CD4-positive, alpha-beta T cell (primary cell): ENCODE measurements around the gene METRNL. TPM values are rescaled to one million over a fixed set of nuclear protein-coding genes. Genes with fewer than 3 reads are reported as not detected.

Experiments used
- ATAC-seq: fragments of 200-7000 bp; cut with Tn5 transposase; one replicate; pipeline ENCODE4 v1.10.0; 2022; ENCODE audit warnings: mild to moderate bottlenecking; ENCODE audit not compliant: poor library complexity
- CTCF ChIA-PET: fragments of 350-600 bp; sonication (Branson Sonifier 250); formaldehyde crosslinking; loops from one replicate; lab custom pipeline; 2021; ENCODE audit warnings: antibody characterized with exemption, inconsistent platforms; lab: Charles Lee
- POLR2A ChIA-PET: fragments of 350-600 bp; sonication (Branson Sonifier 250); formaldehyde crosslinking; loops from one replicate; lab custom pipeline; 2021; ENCODE audit warnings: antibody characterized with exemption, inconsistent platforms; lab: Charles Lee
- DNase-seq, 14 experiments: peaks; one replicate each; pipeline ENCODE4 v3.0.0-alpha.2; 2013 to 2020; ENCODE audit warnings: mixed read lengths in 2 of 14
- H3K27ac ChIP-seq, 2 donors: one replicate each; pipeline versions ENCODE4 v1.5.1 to v1.7.0; 2013; ENCODE audit warnings: low read length in 2 of 2, low read depth in 1 of 2, mild to moderate bottlenecking in 1 of 2
- H3K27me3 ChIP-seq, 2 experiments: 1 replicate in 1 of 2; 2 replicates in 1 of 2; pipeline versions ENCODE4 v1.6.1 to v1.7.0; 2013; ENCODE audit warnings: low read length in 2 of 2, control low read depth in 1 of 2, mild to moderate bottlenecking in 1 of 2, moderate library complexity in 1 of 2; ENCODE audit not compliant: insufficient read depth in 2 of 2, control insufficient read depth in 1 of 2
- H3K36me3 ChIP-seq: one replicate; pipeline ENCODE4 v1.6.1; 2013; ENCODE audit warnings: low read length, control low read depth; ENCODE audit not compliant: insufficient read depth
- H3K4me1 ChIP-seq: one replicate; pipeline ENCODE4 v1.6.1; 2013; ENCODE audit warnings: low read length, control low read depth; ENCODE audit not compliant: insufficient read depth
- H3K4me3 ChIP-seq: one replicate; pipeline ENCODE4 v1.5.1; 2013; ENCODE audit warnings: mild to moderate bottlenecking, low read length, moderate library complexity
- H3K9me3 ChIP-seq, 2 experiments: 1 replicate in 1 of 2; 2 replicates in 1 of 2; pipeline versions ENCODE4 v1.6.1 to v1.7.0; 2013; ENCODE audit warnings: low read length in 2 of 2, mild to moderate bottlenecking in 2 of 2, control low read depth in 1 of 2, moderate library complexity in 1 of 2; ENCODE audit not compliant: control insufficient read depth in 1 of 2, insufficient read depth in 1 of 2
- H3K27ac Mint-ChIP-seq: one replicate; pipeline ENCODE4 v1.8.0; 2020; ENCODE audit warnings: mixed read lengths
- H3K27me3 Mint-ChIP-seq: one replicate; pipeline ENCODE4 v1.8.0; 2021; ENCODE audit warnings: mixed read lengths
- H3K36me3 Mint-ChIP-seq: one replicate; pipeline ENCODE4 v1.8.0; 2021; ENCODE audit warnings: low read depth, mixed read lengths
- H3K4me1 Mint-ChIP-seq: one replicate; pipeline ENCODE4 v1.8.0; 2021; ENCODE audit warnings: low read depth, mixed read lengths
- H3K4me3 Mint-ChIP-seq: one replicate; pipeline ENCODE4 v1.8.0; 2020; ENCODE audit warnings: mild to moderate bottlenecking, mixed read lengths
- H3K9me3 Mint-ChIP-seq: one replicate; pipeline ENCODE4 v1.8.0; 2020; ENCODE audit warnings: mixed read lengths
- intact Hi-C, 2 experiments: fragments of 100-400 bp; cut with DNase I in 1 of 2; cut with micrococcal nuclease in 1 of 2; formaldehyde crosslinking; loops; one replicate each; pipeline versions ENCODE4 v1.15.1 to v1.9.0; 2023 to 2025; cut with DNase I, micrococcal nuclease
- total RNA-seq, 174 experiments: library from RNA in 2 of 174; stranded (reverse) in 2 of 174; gene quantifications; one replicate each; pipeline ENCODE4 v1.2.3 and lab custom pipeline; 2021 to 2026
- TF ChIP-seq, protein P1 (sequence below): fragments of 200-600 bp; IDR thresholded peaks from one replicate; pipeline ENCODE4 v1.8.0; 2022; ENCODE audit warnings: antibody characterized with exemption, mild to moderate bottlenecking

METRNL gene
- total RNA-seq, 2 experiments from 2014 or later: 24.5 to 26.9 TPM

DNA sequence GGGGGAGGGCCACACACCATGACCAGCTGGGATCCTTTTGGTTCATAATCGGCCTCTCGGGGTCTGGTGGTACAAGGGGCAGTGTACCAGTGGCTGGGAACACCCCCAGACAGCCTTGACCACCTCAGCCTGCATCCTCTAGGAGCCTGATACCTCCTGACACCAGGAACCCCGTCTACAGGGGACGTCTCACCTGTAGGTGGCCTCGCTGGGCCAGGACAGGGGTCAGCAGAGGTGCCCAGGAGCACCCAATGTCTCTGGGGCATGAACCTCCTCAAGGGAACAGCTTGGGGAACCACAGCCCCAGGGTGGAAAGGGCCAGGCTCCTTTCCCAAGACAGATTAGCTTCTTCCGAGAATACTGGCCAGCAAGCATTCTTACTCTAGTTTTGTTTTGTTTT, 2.5 kb upstream of the METRNL start:
- Mint-ChIP-seq H3K36me3 (no peaks in the 10 kb centered on the region), H3K4me3 (peak overlapping the region; percentile 79), H3K9me3 (no peaks in the 10 kb centered on the region), H3K27me3 (peaks cover 17% of the 10 kb centered on the region), H3K4me1 (peaks cover 4% of the 10 kb centered on the region), H3K27ac (no peak overlapping the region)
- intact Hi-C loops: no loop called here
- Histone ChIP-seq H3K9me3 (no peaks in the 10 kb centered on the region), H3K36me3 (no peaks in the 10 kb centered on the region), H3K27ac (no peak overlapping the region), H3K4me3 (no peak overlapping the region), H3K27me3 (peaks cover 10 to 12% of the 10 kb centered on the region in 2 experiments), H3K4me1 (peaks cover 23% of the 10 kb centered on the region)
- ChIA-PET POLR2A (no interaction called here), CTCF (no interaction called here)
- DNase-seq (no peak), ATAC-seq (no peak)
- TF ChIP-seq, protein P1, sequence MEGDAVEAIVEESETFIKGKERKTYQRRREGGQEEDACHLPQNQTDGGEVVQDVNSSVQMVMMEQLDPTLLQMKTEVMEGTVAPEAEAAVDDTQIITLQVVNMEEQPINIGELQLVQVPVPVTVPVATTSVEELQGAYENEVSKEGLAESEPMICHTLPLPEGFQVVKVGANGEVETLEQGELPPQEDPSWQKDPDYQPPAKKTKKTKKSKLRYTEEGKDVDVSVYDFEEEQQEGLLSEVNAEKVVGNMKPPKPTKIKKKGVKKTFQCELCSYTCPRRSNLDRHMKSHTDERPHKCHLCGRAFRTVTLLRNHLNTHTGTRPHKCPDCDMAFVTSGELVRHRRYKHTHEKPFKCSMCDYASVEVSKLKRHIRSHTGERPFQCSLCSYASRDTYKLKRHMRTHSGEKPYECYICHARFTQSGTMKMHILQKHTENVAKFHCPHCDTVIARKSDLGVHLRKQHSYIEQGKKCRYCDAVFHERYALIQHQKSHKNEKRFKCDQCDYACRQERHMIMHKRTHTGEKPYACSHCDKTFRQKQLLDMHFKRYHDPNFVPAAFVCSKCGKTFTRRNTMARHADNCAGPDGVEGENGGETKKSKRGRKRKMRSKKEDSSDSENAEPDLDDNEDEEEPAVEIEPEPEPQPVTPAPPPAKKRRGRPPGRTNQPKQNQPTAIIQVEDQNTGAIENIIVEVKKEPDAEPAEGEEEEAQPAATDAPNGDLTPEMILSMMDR: no peak

DNA sequence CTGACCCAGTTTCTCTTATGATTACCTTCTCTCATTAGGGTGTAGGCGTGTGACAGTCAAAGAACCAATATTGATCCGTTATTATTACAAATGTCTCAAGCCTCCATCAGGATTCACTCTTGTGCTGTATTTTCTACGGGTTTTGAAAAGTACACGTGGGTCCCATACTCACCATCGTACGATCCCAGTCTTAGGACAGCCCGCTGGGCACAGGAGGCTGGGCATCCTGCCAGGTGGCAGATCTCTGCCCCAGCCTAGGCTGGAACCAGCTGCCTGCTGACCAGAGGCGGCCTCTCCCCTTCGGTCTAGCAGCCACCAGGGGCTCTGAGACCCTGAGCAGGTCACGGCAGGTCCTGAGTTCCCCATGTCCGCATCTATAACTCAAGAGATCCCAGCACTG, 2.0 kb upstream of the METRNL start:
- H3K27me3 Mint-ChIP-seq: peaks cover 22% of the 10 kb centered on the region
- ChIA-PET CTCF (no interaction called here), POLR2A (no interaction called here)
- Histone ChIP-seq H3K4me3 (no peak overlapping the region), H3K4me1 (peaks cover 24% of the 10 kb centered on the region), H3K9me3 (no peaks in the 10 kb centered on the region), H3K36me3 (no peaks in the 10 kb centered on the region), H3K27ac (no peak overlapping the region), H3K27me3 (peaks cover 10 to 12% of the 10 kb centered on the region in 2 experiments)
- H3K9me3 Mint-ChIP-seq: no peaks in the 10 kb centered on the region
- TF ChIP-seq, protein P1: no peak
- H3K4me3 Mint-ChIP-seq: peak overlapping the region; percentile 79
- DNase-seq (no peak), ATAC-seq (no peak)
- H3K4me1 Mint-ChIP-seq: no peaks in the 10 kb centered on the region
- no peak overlapping the region for H3K27ac Mint-ChIP-seq
- no peaks in the 10 kb centered on the region for H3K36me3 Mint-ChIP-seq
- intact Hi-C loops: no loop called here

DNA sequence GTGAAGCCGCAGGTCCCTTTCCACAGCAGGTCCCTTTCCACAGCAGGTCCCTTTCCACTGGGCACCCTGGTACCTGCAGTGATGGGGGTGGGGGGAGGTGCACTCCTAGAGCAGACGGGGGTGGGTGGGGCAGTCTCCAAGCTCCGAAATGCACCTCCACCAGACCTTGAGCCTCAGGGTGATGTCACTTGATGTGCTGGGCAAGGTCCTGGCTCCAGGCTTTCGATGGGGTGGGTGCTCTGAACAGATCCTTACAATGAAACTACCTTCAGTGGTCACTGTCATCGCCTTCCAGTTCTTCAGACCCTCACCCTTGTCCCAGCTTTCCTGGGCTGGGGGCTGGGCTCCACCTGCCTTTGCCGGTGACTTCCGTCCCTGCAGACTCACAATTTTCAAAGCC, 1.5 kb upstream of the METRNL start:
- Histone ChIP-seq H3K27ac (no peak overlapping the region), H3K36me3 (no peaks in the 10 kb centered on the region), H3K4me1 (peaks cover 29% of the 10 kb centered on the region), H3K9me3 (no peaks in the 10 kb centered on the region), H3K27me3 (peaks cover 10 to 12% of the 10 kb centered on the region in 2 experiments), H3K4me3 (no peak overlapping the region)
- no peak for DNase-seq
- peak overlapping the region; percentile 79 for H3K4me3 Mint-ChIP-seq
- no peaks in the 10 kb centered on the region for H3K9me3 Mint-ChIP-seq
- POLR2A ChIA-PET: no interaction called here
- ATAC-seq: no peak
- CTCF ChIA-PET: no interaction called here
- peaks cover 23% of the 10 kb centered on the region for H3K27me3 Mint-ChIP-seq
- no peaks in the 10 kb centered on the region for H3K4me1 Mint-ChIP-seq
- intact Hi-C loops: loop anchor here (1.0 to 2.0 kb wide), 2 partner anchors 25 to 27 kb away; no protein-coding TSS in a partner anchor
- H3K27ac Mint-ChIP-seq: no peak overlapping the region
- TF ChIP-seq, protein P1: no peak
- no peaks in the 10 kb centered on the region for H3K36me3 Mint-ChIP-seq
